Right lobe of liver (tissue), 4 donors: ENCODE data around the gene CCDC86.

Experiments used
- POLR2A ChIP-seq: fragments of 450-650 bp; IDR thresholded peaks from one replicate; pipeline ENCODE4 v1.6.1; 2017; ENCODE audit warnings: antibody characterized with exemption, mild to moderate bottlenecking
- TF ChIP-seq, protein P1 (sequence below), 4 donors: fragments of 200-600 bp in 3 of 4; fragments of 450-650 bp in 1 of 4; IDR thresholded peaks; one replicate each; pipeline versions ENCODE4 v1.5.1 to v1.8.0; 2016 to 2022; ENCODE audit warnings: antibody characterized with exemption in 4 of 4, mild to moderate bottlenecking in 2 of 4
- donor health status: DM: no; HTN: no; CAD: no.
- donor health status: DM: no; HTN: no; CAD: no.
- donor health status: DM: no; HTN: yes; CAD: no.

DNA sequence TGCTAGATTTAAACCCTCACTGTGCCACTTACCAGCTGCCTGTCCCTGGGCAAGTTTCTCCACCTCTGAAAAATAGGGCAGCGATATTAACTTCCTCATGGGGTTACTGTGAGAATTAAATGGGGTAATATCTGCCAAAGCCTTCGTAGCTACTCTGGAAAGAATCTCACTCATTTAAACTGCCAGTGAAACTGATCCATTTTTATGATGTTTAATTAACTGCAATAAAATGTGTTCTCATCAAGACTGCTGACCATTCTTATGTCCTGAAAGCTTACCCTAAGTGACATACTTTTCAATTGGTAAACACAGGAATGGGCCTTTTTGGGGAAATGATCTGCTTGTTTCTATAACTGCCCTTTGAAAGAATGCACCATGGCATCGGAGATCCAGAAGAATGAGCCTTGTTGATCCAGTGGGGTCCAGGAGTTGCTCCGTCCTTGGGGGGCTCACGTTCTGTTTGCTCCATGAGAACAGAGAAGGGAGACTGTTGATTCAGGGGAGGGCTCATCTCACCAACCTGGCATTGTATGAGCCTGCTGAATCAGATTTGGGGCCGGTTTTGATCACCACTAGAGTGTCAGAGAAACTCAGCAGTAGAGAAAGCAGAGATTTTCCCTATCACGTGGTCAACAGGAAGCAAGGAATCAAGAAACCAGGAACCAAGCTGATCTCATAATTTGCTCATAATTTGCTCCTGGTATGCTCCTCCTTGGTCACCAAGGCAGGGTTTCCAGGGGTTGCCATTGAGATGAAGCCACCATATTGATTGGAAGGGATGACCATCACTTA is 7.0 kb upstream of the CCDC86 start:
- TF ChIP-seq POLR2A, result no peak
- TF ChIP-seq, protein P1, sequence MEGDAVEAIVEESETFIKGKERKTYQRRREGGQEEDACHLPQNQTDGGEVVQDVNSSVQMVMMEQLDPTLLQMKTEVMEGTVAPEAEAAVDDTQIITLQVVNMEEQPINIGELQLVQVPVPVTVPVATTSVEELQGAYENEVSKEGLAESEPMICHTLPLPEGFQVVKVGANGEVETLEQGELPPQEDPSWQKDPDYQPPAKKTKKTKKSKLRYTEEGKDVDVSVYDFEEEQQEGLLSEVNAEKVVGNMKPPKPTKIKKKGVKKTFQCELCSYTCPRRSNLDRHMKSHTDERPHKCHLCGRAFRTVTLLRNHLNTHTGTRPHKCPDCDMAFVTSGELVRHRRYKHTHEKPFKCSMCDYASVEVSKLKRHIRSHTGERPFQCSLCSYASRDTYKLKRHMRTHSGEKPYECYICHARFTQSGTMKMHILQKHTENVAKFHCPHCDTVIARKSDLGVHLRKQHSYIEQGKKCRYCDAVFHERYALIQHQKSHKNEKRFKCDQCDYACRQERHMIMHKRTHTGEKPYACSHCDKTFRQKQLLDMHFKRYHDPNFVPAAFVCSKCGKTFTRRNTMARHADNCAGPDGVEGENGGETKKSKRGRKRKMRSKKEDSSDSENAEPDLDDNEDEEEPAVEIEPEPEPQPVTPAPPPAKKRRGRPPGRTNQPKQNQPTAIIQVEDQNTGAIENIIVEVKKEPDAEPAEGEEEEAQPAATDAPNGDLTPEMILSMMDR (IDR thresholded peaks at IDR 0.05), result no peak
